Hepatocyte (in vitro differentiated cells): Measurements from ENCODE around the gene SURF1.

ENCODE experiments used
- CTCF ChIP-seq: fragments of 200-600 bp; sonication (generic); IDR thresholded peaks from 2 replicates; pipeline ENCODE4 v1.5.1; 2016; ENCODE audit warnings: antibody characterized with exemption, mild to moderate bottlenecking; ENCODE audit not compliant: poor library complexity
- EZH2 ChIP-seq: fragments of 200-600 bp; sonication (generic); IDR thresholded peaks from 2 replicates; pipeline ENCODE4 v1.6.1; 2016; ENCODE audit warnings: antibody characterized with exemption, mild to moderate bottlenecking, borderline replicate concordance
- EZH2phosphoT487 ChIP-seq: fragments of 200-600 bp; sonication (generic); IDR thresholded peaks from one replicate; pipeline ENCODE4 v1.6.1; 2018; ENCODE audit warnings: antibody characterized with exemption, mild to moderate bottlenecking, low read depth, moderate library complexity; ENCODE audit not compliant: unreplicated experiment, severe bottlenecking

- TF ChIP-seq CTCF (no peak), EZH2 (no peak), EZH2phosphoT487 (no peak)
Observed at GRCh38 chr9:133357656-133358055, 1.4 kb upstream of the SURF1 start.
